HuH-7.5 (cell line): ENCODE data around the gene GFOD1.

ENCODE experiments used
- DNase-seq: peaks from one replicate; pipeline ENCODE4 v3.0.0; 2011; ENCODE audit warnings: low spot score

GFOD1 gene, protein sequence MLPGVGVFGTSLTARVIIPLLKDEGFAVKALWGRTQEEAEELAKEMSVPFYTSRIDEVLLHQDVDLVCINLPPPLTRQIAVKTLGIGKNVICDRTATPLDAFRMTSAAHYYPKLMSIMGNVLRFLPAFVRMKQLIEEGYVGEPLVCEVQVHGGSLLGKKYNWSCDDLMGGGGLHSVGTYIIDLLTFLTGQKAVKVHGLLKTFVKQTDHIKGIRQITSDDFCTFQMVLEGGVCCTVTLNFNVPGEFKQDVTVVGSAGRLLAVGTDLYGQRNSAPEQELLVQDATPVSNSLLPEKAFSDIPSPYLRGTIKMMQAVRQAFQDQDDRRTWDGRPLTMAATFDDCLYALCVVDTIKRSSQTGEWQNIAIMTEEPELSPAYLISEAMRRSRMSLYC

DNA sequence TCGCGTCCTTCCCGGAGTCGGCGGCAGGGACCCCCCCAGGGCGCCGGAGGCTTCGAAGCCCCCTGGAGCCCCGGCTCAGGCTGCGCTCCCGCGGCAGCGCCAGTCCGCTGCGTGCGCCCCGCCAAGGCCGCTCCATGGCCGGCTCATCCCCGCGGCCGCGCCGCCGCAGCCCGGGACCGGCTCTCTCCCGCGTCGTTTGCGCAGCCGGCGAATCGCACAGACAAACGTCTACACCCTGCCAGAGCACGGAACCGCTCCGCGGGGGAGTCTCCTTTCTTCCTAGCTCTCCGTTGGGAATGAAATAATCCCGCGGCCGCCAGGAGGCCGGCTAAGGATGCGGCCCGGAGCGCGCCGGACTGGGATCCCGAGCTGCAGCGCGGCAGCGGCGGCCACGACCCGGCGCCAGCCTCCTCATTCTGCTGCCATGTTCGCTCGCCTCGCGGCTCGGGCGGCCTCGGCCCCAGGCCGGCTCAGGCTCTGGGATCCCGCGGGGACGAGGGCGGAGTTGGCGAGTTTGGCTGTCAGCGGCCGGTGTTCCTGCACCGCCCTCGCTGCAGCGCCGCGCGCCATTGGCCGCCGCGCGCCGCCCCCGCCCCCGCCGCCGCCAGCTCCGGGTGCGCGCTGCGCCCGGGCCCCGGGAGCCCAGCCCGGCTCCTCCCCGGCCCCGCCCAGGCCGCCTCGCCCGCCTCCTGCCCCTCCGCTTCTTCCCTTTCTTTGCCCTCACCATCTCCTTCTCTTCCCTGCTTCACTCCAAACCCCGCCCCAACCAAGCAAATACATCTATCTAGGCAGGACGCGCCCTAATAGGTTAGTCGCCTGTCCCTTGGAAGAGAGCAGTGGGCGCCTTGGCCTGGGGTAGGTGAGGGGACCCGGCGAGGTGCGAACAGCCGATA lies at the start of gene GFOD1:
TSS of gene GFOD1 (minus strand) at position 479 of the 893 bp plus-strand sequence. CDS start 710 bp downstream, outside the sequence.
- DNase-seq, result peak; percentile 83

DNA sequence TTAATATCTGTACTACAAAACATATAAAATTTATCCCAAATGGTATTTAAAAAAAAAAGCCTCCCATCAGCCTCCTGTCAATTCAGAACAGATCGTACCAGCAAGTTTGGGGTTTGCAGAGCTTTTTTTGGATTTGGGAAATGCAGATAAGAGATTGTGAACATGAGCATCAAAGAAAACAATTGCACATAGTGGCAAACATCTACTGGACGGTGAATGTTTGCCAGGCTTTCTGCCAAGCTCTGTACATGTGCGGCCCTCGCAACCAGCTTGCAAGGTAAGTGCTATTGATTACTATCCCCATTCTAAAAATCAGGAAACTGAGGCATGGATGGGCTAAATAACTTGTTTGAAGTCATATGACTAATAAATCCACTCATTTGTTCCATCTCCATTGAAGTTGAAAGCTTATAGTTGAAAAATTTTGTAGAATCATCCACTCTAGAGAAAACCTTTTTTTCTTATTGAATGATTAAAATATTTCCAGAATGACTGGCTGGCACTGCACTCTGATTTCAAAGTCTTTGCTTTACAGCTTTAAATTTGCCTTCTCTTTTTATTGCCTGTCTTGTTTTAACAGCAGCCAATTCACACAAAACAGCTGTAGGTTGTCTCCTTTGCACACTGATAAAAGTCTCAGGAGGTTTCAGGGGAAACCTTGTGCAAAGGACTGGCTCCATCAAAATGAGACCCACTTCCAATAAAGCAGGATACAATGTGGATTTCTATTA lies 49.6 kb upstream of the GFOD1 start:
- no peak for DNase-seq

DNA sequence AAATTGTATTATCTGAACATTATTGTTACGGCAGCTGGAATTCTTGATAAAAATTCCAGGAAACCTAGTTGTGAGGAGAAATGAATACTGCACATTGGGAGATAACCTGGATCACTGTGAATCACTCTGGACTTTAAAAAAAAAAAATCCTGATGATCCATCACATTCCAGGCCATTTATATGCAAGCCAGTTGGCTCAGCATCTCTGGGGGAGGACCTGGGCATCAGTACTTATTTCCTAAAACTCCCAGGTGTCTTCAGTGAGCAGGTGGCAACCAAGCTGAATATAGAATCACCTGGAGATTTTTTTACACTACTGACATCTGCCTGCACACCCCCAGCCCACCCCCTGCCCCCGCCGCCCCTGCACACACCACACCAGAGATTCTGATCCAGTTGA lies 47.9 kb upstream of the GFOD1 start:
- DNase-seq, result no peak

DNA sequence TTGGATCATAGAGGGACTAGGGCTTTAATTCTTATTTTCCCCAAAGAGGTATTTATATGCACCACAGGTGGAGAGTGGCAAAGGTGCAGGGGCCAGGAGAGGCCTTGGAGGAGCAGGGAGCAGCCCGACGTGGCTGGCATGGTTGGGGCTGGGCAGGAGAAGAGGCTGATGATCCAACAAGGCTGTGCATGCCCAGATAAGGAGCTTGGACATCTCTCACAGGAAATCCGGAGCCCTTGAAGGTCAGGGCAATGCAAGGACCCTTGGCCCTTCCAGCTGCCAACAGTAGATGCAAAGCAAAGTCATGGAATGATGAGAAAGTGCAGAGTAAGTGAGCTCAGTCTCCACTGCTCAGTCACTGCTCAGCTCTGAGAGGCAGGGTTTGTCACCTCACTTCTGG lies 47.1 kb upstream of the GFOD1 start:
- DNase-seq, result no peak

DNA sequence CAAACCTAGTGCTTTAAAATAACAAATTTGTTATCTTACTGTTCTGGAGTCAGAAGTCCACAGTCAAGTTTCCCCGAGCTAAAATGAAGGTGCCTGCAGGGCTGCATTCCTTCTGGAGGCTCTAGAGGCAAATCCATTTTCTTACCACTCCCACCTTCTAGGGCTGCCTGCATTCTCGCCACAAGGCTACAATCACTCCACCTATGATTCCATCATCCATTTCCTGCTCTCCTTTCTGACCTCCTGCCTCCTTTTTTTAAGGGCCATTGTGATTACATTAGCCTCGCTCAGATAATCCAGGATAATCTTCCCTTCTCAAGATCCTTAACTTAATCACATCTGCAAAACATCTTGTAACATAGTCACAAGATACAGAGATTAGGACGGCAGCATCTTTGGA lies 44.6 kb upstream of the GFOD1 start:
- DNase-seq, result no peak

DNA sequence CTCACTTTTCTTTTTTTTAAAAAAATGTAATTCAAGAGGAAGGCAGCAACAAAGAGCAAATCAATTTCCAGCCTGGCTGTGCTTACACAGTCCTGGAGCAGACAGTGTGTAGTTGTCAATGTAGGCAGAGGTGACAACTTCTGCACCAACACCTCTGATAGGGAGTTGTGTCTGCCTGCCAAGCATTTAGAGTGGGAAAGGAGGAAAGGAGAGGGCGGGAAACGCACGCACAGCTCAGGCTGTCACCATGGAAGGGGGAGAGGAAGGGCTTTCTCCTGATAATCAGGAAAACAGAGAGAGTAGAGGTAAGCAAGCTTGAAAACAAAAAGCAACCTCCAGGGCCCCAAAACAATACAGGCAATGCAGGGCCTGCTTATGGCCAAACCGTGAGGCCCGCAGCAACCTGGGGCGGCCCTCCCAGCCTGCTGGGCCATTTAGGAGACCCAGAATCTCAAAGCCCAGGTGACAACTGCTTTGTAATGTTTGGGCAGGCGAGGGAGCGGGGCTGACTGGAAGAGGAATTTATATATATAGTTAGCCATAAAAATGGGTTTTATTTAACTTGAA lies 41.5 kb upstream of the GFOD1 start:
- DNase-seq, result no peak

DNA sequence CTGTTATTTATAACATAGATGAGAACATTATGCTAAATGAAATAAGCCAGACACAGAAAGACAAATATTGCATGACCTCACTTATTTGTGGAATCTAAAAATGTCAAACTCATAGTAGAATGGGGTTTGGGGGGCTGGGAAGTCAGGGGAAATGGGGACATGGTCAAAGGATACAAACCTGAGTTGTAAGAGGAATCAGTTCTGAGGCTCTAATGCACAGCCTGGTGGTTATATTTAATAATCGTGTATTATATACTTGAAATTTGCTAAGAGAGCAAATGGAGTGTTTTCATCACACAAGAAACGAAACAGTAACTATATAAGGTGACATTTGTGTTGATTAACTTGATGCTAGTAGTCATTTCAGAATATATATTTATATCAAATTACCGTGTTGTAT lies 40.8 kb upstream of the GFOD1 start:
- DNase-seq, result no peak

DNA sequence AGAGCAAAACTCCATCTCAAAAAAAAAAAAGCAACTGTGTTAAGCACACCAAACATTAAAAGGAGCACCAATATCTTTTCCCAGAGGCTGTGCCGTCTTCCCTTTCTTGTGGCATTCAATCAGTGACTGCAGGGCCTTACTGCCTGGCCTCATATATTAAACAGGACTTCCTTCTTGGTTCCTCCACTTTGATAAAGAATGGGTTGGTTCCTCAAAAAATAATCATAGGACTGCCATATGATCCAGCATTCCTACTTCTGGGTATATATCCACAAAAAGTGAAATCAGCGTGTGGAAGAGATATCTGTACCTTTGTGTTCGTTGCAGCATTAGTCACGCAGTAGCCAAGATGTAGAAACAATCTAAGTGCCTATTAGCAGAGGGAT lies 40.3 kb upstream of the GFOD1 start:
- DNase-seq, result no peak

- no peak for DNase-seq
Observed at GRCh38 chr6:13526727-13527670, 39.6 kb upstream of the GFOD1 start.

DNA sequence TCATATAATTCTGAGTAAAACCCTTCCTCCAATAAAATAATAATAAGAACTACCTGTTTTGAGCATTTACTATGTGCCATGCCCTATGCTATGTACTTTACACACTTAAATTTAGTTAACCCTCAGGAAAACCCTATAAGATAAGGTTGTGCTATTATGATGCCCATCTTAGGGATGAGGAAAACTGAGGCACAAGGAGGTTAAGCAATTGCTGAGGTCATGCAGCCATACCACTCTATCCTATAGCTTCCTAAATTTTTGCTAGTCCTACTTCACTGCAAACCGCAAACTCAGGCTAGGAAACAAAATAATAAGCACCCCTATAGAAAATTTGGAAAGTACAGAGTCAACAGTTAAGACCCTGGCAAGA lies 38.9 kb upstream of the GFOD1 start:
- no peak for DNase-seq

DNA sequence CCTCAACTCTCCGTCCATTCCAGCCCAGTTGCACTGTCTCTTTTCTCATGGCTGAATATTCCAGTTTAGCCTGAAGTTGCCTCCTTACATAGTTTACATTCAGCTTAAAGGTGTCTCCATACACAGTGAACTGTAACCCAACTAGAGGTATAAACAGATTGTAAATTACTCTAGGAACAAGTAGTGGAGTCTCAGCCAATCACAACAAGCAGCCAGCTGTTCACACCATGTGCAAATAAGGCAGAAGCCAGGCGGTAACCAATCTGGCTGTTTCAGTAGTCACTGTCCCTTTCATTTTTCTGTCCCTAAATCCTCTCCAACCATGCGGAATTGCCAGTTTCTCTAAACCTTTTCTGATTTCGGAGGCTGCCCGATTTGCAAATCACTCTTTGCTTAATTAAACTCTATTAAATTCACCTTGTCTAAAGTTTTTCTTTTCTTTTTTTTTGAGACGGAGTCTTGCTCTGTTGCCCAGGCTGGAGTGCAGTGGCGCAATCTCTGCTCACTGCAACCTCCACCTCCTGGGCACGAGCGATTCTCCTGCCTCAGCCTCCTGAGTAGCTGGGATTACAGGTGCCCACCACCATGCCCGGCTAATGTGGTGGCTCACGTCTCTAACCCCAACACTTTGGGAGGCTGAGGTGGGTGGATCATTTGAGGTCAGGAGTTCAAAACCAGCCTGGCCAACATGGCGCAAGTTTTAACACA lies 37.6 kb upstream of the GFOD1 start:
- DNase-seq, result no peak

DNA sequence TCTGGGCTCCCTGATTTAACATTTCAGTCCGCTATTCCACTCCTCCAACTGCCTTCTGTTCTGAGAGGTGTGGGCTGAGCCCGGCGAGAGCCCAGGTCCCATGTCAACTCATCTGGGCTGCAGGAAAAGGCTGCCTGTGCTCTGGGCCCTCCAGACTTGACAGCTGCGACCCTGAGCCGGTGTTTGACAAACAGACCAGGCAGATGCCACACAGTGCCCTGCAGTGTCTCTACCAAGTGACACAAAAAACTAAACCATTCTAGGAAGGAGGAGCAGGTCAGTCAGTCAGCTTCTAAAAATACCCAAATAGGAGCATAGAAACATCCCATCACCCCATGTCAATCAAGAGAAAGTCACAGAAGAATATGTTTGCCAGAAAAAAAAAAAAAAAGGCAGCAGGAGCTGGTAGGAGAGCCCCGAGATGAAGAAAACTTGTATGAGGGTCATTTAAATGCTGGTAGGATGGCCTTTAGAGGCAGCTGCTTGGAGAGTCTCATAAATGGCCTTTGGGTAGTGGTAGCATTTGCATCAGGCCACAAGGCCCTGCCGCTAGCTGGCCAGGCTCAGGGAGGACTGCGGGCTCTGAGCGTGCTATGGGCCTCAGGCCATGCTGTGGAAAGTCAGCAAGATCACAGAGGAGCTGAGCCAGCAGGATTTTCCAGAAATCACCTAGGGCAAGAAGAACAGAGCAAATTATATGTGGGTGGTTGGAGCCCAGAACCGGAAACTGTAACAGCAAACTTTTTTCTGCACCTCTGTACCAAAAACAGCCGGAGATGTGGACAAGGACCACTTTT lies 36.6 kb upstream of the GFOD1 start:
- no peak for DNase-seq

- DNase-seq, result no peak
Observed at GRCh38 chr6:13522656-13523055, 35.3 kb upstream of the GFOD1 start.

GRCh38 chr6:13519839-13520238 lies 32.4 kb upstream of the GFOD1 start:
- DNase-seq, result no peak

- peak; percentile 15 for DNase-seq
Observed at GRCh38 chr6:13517116-13517515, 29.7 kb upstream of the GFOD1 start.

GRCh38 chr6:13515912-13516311 lies 28.5 kb upstream of the GFOD1 start:
- no peak for DNase-seq

- no peak for DNase-seq
Observed at GRCh38 chr6:13513626-13514502, 26.5 kb upstream of the GFOD1 start.

DNA sequence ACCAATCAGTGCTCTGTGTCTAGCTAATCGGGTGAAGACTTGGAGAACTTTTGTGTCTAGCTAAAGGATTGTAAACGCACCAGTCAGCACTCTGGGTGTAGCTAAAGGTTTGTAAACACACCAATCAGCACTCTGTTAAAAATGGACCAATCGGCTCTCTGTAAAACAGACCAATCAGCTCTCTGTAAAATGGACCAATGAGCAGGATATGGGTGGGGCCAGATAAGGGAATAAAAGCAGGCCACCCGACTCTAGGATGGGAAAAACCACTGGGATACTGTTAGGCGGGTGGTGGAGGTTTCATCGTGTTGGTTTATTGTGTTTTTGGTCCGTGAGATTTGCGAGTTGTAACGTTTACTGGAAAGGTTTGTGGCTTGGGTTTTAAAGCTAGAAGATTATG lies 25.5 kb upstream of the GFOD1 start:
- no peak for DNase-seq
